ENCODE measurements around the gene SYNE1.

- TF ChIP-seq POLR2A (IDR thresholded peaks at IDR 0.05; ENCODE audit: low read length) (no peak), GATA1 (IDR thresholded peaks at IDR 0.05; ENCODE audit: low read depth, low read length) (no peak)
Observed at GRCh38 chr6:152573762-152574161, 63.4 kb downstream of the SYNE1 start.

Measured in erythroblast (primary cell).